ENCODE results near the gene ORAI2.
"Not testable (repeated sequence)": the region's sequence is repeated elsewhere in the genome, so short reads cannot be mapped to it uniquely, and the experiment has no call there.

DNA sequence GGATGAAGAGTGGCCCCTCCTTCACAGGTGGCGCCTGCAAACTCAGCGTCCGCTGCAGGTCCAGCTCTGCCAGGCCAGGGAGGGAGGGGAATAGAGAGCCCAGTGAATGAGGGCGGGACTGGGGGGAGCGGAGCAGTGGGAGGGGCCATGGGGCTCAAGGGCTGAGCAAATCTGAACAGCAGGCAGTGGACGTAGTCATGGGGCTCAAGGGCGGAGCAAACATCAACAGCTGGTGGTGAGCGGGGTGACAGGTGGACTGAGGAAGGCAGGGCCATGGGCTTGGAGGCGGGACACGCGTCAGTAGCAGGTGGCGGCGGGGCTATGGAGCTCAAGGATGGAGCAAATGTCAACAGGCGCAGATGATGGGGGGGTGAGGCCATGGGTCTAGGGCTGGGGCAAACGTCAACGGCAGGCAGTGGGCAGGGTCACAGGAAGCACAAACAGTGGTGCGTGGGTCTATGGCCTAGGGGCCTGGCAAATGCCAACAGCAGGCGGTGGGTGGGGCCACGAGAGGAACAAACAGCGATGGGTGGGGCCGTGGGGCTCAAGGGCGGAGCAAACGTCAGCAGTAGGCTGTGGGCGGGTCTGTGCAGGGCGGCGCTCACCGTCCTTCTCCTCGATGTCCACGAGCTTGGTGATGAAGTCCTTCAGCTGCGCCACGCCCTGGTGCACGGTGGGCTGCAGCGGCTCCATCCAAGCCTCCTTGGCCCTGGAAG lies 60.0 kb downstream of the ORAI2 start:
- not testable (repeated sequence) for TF ChIP-seq TAF1 (IDR thresholded peaks at IDR 0.05; ENCODE audit: low read depth, low read length); PAX5 (IDR thresholded peaks at IDR 0.05; ENCODE audit: insufficient read depth, low read length, severe bottlenecking); POLR2AphosphoS5 (IDR thresholded peaks at IDR 0.05; ENCODE audit: low read depth, low read length); POLR2A (IDR thresholded peaks at IDR 0.05; ENCODE audit: low read depth, low read length); SPI1 (IDR thresholded peaks at IDR 0.05; ENCODE audit: low read depth, low read length); POU2F2 (IDR thresholded peaks at IDR 0.05; ENCODE audit: low read depth, low read length)

Data from GM12891 (cell line).